Gastroesophageal sphincter (tissue), 4 donors: ENCODE measurements around the gene ACP1. TPM values are rescaled to one million over a fixed set of nuclear protein-coding genes. Genes with fewer than 3 reads are reported as not detected.

Source experiments
- ATAC-seq: fragments of 150-250 bp; one replicate; pipeline ENCODE4 v1.9.1; 2016; ENCODE audit warnings: mild to moderate bottlenecking, moderate library complexity
- H3K27ac ChIP-seq, 4 donors: fragments of 200-600 bp; sonication (generic) in 3 of 4; 1 replicate in 3 of 4; 2 replicates in 1 of 4; pipeline ENCODE4 v1.5.1; 2016 to 2019
- H3K27me3 ChIP-seq: fragments of 200-600 bp; sonication (generic); one replicate; pipeline ENCODE4 v1.5.1; 2019
- H3K36me3 ChIP-seq, 2 donors: fragments of 200-600 bp; sonication (generic); one replicate each; pipeline ENCODE4 v1.5.1; 2019; ENCODE audit warnings: control low read depth in 1 of 2
- H3K4me1 ChIP-seq, 3 donors: fragments of 200-600 bp; sonication (generic); 1 replicate in 2 of 3; 2 replicates in 1 of 3; pipeline ENCODE4 v1.5.1; 2016 to 2019; ENCODE audit warnings: control low read depth in 2 of 3
- H3K4me3 ChIP-seq, 2 donors: fragments of 200-600 bp; sonication (generic); one replicate each; pipeline ENCODE4 v1.5.1; 2019; ENCODE audit warnings: mild to moderate bottlenecking in 1 of 2, moderate library complexity in 1 of 2
- H3K9me3 ChIP-seq, 3 donors: fragments of 200-600 bp; sonication (generic); one replicate each; pipeline ENCODE4 v1.5.1; 2017 to 2019; ENCODE audit warnings: control low read depth in 2 of 3
- CTCF ChIP-seq, 4 experiments: fragments of 200-600 bp in 2 of 4; fragments of 450-650 bp in 2 of 4; sonication (generic) in 1 of 4; IDR thresholded peaks; one replicate each; pipeline ENCODE4 v1.5.1; 2017 to 2019; ENCODE audit warnings: antibody characterized with exemption in 4 of 4, mild to moderate bottlenecking in 2 of 4, moderate library complexity in 2 of 4
- EP300 ChIP-seq: sonication (generic); formaldehyde crosslinking; IDR thresholded peaks from one replicate; pipeline ENCODE4 v1.6.1; 2017; ENCODE audit warnings: antibody characterized with exemption, mild to moderate bottlenecking
- POLR2A ChIP-seq, 2 donors: fragments of 450-650 bp; IDR thresholded peaks; one replicate each; pipeline ENCODE4 v1.6.1; 2017; ENCODE audit warnings: antibody characterized with exemption in 2 of 2, mild to moderate bottlenecking in 2 of 2, moderate library complexity in 1 of 2
- POLR2AphosphoS5 ChIP-seq: sonication (generic); formaldehyde crosslinking; IDR thresholded peaks from one replicate; pipeline ENCODE4 v1.6.1; 2017; ENCODE audit warnings: antibody characterized with exemption
- WGBS, 2 donors: methylation state at CpG; one replicate each; pipeline ENCODE4 v1.1.5; 2018; ENCODE audit warnings: low coverage in 1 of 2; 5-methylcytosine and 5-hydroxymethylcytosine counted together
- total RNA-seq, 4 donors: library from RNA; depleted of rRNA; stranded (reverse); fragments of >200 nt; gene quantifications; one replicate each; pipeline ENCODE4 v1.1.0, GENCODE V29; 2016

Gene ACP1
- 100 to 1,000 TPM in 1 of 4 donors, 10 to 100 TPM in 3; 79.5 to 115 (median 82.0) TPM for total RNA-seq

- Histone ChIP-seq H3K4me1 (peaks cover 0 to 56% (median 0%) of the 10 kb centered on the region in 3 donors), H3K36me3 (peaks cover 0 to 8% of the 10 kb centered on the region in 2 donors), H3K27ac (peak within 1 kb of the TSS in 3 of 4 donors; percentile 80 to 86 (median 82)), H3K9me3 (no peaks in the 10 kb centered on the region), H3K4me3 (peak within 1 kb of the TSS; percentile 85 to 87), H3K27me3 (no peaks in the 10 kb centered on the region)
- 0 to 6% methylated on average over 2 of the region's 73 CpGs for WGBS, 2 donors
- peak; percentile 98 for ATAC-seq
- peak; percentile 90 for TF ChIP-seq POLR2AphosphoS5
- TF ChIP-seq CTCF (IDR thresholded peaks at IDR 0.05), result peak in 2 of 4 experiments; percentile 5 to 19
- no peak for TF ChIP-seq EP300
- TF ChIP-seq POLR2A (IDR thresholded peaks at IDR 0.05), result peak; percentile 60 to 64
Measured at GRCh38 chr2:264493-265468, at the start of gene ACP1. Gene ACP1 (plus strand): TSS chr2:264947. CDS start chr2:264965, 18 bp downstream.

- H3K4me3 ChIP-seq, result no peak overlapping the region
- H3K27ac ChIP-seq, result no peak overlapping the region
- peaks cover 0 to 35% of the 10 kb centered on the region in 2 donors for H3K36me3 ChIP-seq
- 65 to 95% methylated on average over 3 of the region's 3 CpGs for WGBS, 2 donors
- TF ChIP-seq POLR2A (IDR thresholded peaks at IDR 0.05), result no peak
- no peak for TF ChIP-seq EP300
- no peak for TF ChIP-seq POLR2AphosphoS5
- no peak for TF ChIP-seq CTCF (IDR thresholded peaks at IDR 0.05)
- H3K27me3 ChIP-seq, result peaks cover 29% of the 10 kb centered on the region
- H3K9me3 ChIP-seq, result peaks cover 0 to 8% (median 0%) of the 10 kb centered on the region in 3 donors
- no peak for ATAC-seq
- H3K4me1 ChIP-seq, result no peaks in the 10 kb centered on the region
Measured at GRCh38 chr2:216068-216467, 48.7 kb upstream of the ACP1 start.

- Histone ChIP-seq H3K9me3 (no peaks in the 10 kb centered on the region), H3K4me3 (no peak overlapping the region), H3K36me3 (peaks cover 0 to 93% of the 10 kb centered on the region in 2 donors), H3K4me1 (no peaks in the 10 kb centered on the region), H3K27ac (no peak overlapping the region), H3K27me3 (no peaks in the 10 kb centered on the region)
- WGBS, 2 donors, result 76 to 80% methylated on average over 2 to 3 of the region's 4 CpGs
- TF ChIP-seq POLR2AphosphoS5 (no peak), CTCF (IDR thresholded peaks at IDR 0.05) (no peak), POLR2A (IDR thresholded peaks at IDR 0.05) (no peak), EP300 (no peak)
- ATAC-seq, result no peak
Measured at GRCh38 chr2:223451-223850, 41.3 kb upstream of the ACP1 start.

GRCh38 chr2:223971-224760, 40.6 kb upstream of the ACP1 start:
- 84 to 92% methylated on average over 6 of the region's 6 CpGs for WGBS, 2 donors
- no peak overlapping the region for H3K4me3 ChIP-seq
- peaks cover 0 to 93% of the 10 kb centered on the region in 2 donors for H3K36me3 ChIP-seq
- H3K4me1 ChIP-seq, result no peaks in the 10 kb centered on the region
- H3K9me3 ChIP-seq, result no peaks in the 10 kb centered on the region
- no peaks in the 10 kb centered on the region for H3K27me3 ChIP-seq
- TF ChIP-seq POLR2AphosphoS5 (no peak), POLR2A (IDR thresholded peaks at IDR 0.05) (no peak), EP300 (no peak), CTCF (IDR thresholded peaks at IDR 0.05) (no peak)
- H3K27ac ChIP-seq, result no peak overlapping the region
- no peak for ATAC-seq
